ENCODE measurements around the gene RAB3C. TPM values are rescaled to one million over a fixed set of nuclear protein-coding genes. Genes with fewer than 3 reads are reported as not detected.

Gene RAB3C
- total and polyA plus RNA-seq, 3 experiments from 2014 or later = not detected

- Histone ChIP-seq H3K36me3 (ENCODE audit: insufficient read depth, low read length) (no peaks in the 10 kb centered on the region), H3K4me1 (ENCODE audit: insufficient read depth, low read length) (no peaks in the 10 kb centered on the region), H3K27ac (ENCODE audit: low read depth, low read length) (no peak overlapping the region), H3K4me3 (ENCODE audit: low read length) (no peak overlapping the region), H3K27me3 (ENCODE audit: insufficient read depth, low read length, poor library complexity, severe bottlenecking) (no peaks in the 10 kb centered on the region), H3K9me3 (ENCODE audit: low read length) (no peaks in the 10 kb centered on the region)
- Mint-ChIP-seq H3K36me3 (no peaks in the 10 kb centered on the region), H3K27me3 (peaks cover 2 to 4% of the 10 kb centered on the region in 2 donors), H3K9me3 (no peaks in the 10 kb centered on the region), H3K27ac (no peak overlapping the region), H3K4me3 (no peak overlapping the region), H3K4me1 (no peaks in the 10 kb centered on the region)
- ChIA-PET CTCF (interaction anchor here (1.4 kb wide), 1 partner anchor 19 kb away, joined by 3 read pairs; no protein-coding TSS in a partner anchor), POLR2A (no interaction called here)
- DNase-seq = no peak
These were observed 231.0 kb downstream of the RAB3C start for GRCh38 chr5:58813855-58814254.

GRCh38 chr5:58816181-58816731 lies 233.4 kb downstream of the RAB3C start:
- Mint-ChIP-seq H3K9me3 (no peaks in the 10 kb centered on the region), H3K36me3 (no peaks in the 10 kb centered on the region), H3K4me1 (no peaks in the 10 kb centered on the region), H3K4me3 (no peak overlapping the region), H3K27me3 (peaks cover 0 to 2% of the 10 kb centered on the region in 2 donors), H3K27ac (no peak overlapping the region)
- no peak for DNase-seq
- Histone ChIP-seq H3K9me3 (ENCODE audit: low read length) (no peaks in the 10 kb centered on the region), H3K4me3 (ENCODE audit: low read length) (no peak overlapping the region), H3K4me1 (ENCODE audit: insufficient read depth, low read length) (no peaks in the 10 kb centered on the region), H3K27ac (ENCODE audit: low read depth, low read length) (no peak overlapping the region), H3K27me3 (ENCODE audit: insufficient read depth, low read length, poor library complexity, severe bottlenecking) (no peaks in the 10 kb centered on the region), H3K36me3 (ENCODE audit: insufficient read depth, low read length) (no peaks in the 10 kb centered on the region)
- CTCF ChIA-PET = no interaction called here
- POLR2A ChIA-PET = no interaction called here

- Histone ChIP-seq H3K4me1 (ENCODE audit: insufficient read depth, low read length) (no peaks in the 10 kb centered on the region), H3K9me3 (ENCODE audit: low read length) (no peaks in the 10 kb centered on the region), H3K27me3 (ENCODE audit: insufficient read depth, low read length, poor library complexity, severe bottlenecking) (no peaks in the 10 kb centered on the region), H3K27ac (ENCODE audit: low read depth, low read length) (no peak overlapping the region), H3K4me3 (ENCODE audit: low read length) (no peak overlapping the region), H3K36me3 (ENCODE audit: insufficient read depth, low read length) (no peaks in the 10 kb centered on the region)
- Mint-ChIP-seq H3K27me3 (no peaks in the 10 kb centered on the region), H3K4me1 (no peaks in the 10 kb centered on the region), H3K27ac (no peak overlapping the region), H3K4me3 (no peak overlapping the region), H3K9me3 (peaks cover 0 to 2% (median 0%) of the 10 kb centered on the region in 5 donors), H3K36me3 (no peaks in the 10 kb centered on the region)
- DNase-seq = no peak
- ChIA-PET CTCF (no interaction called here), POLR2A (no interaction called here)
These were observed 235.6 kb downstream of the RAB3C start for GRCh38 chr5:58818465-58818864.

- H3K9me3 Mint-ChIP-seq = peaks cover 0 to 2% (median 0%) of the 10 kb centered on the region in 5 donors
- Histone ChIP-seq H3K4me1 (ENCODE audit: insufficient read depth, low read length) (no peaks in the 10 kb centered on the region), H3K9me3 (ENCODE audit: low read length) (no peaks in the 10 kb centered on the region), H3K27ac (ENCODE audit: low read depth, low read length) (no peak overlapping the region), H3K27me3 (ENCODE audit: insufficient read depth, low read length, poor library complexity, severe bottlenecking) (no peaks in the 10 kb centered on the region), H3K4me3 (ENCODE audit: low read length) (no peak overlapping the region), H3K36me3 (ENCODE audit: insufficient read depth, low read length) (no peaks in the 10 kb centered on the region)
- POLR2A ChIA-PET = no interaction called here
- DNase-seq = no peak
- no peak overlapping the region for H3K4me3 Mint-ChIP-seq
- H3K27me3 Mint-ChIP-seq = peaks cover 0 to 5% of the 10 kb centered on the region in 2 donors
- H3K27ac Mint-ChIP-seq = no peak overlapping the region
- H3K36me3 Mint-ChIP-seq = no peaks in the 10 kb centered on the region
- no peaks in the 10 kb centered on the region for H3K4me1 Mint-ChIP-seq
- CTCF ChIA-PET = no interaction called here
These were observed 242.6 kb downstream of the RAB3C start for GRCh38 chr5:58825441-58825840.

GRCh38 chr5:58825899-58826298 lies 243.0 kb downstream of the RAB3C start:
- H3K4me3 ChIP-seq (ENCODE audit: low read length) = no peak overlapping the region
- no peak overlapping the region for H3K27ac ChIP-seq (ENCODE audit: low read depth, low read length)
- Mint-ChIP-seq H3K9me3 (peaks cover 0 to 2% (median 0%) of the 10 kb centered on the region in 5 donors), H3K27ac (peak overlapping the region in 1 of 8 donors; percentile 8), H3K27me3 (peaks cover 0 to 5% of the 10 kb centered on the region in 2 donors), H3K4me1 (no peaks in the 10 kb centered on the region), H3K4me3 (no peak overlapping the region), H3K36me3 (no peaks in the 10 kb centered on the region)
- DNase-seq = no peak
- ChIA-PET POLR2A (no interaction called here), CTCF (no interaction called here)
- no peaks in the 10 kb centered on the region for H3K36me3 ChIP-seq (ENCODE audit: insufficient read depth, low read length)
- no peaks in the 10 kb centered on the region for H3K4me1 ChIP-seq (ENCODE audit: insufficient read depth, low read length)
- H3K27me3 ChIP-seq (ENCODE audit: insufficient read depth, low read length, poor library complexity, severe bottlenecking) = no peaks in the 10 kb centered on the region
- H3K9me3 ChIP-seq (ENCODE audit: low read length) = no peaks in the 10 kb centered on the region

- Mint-ChIP-seq H3K4me3 (no peak overlapping the region), H3K36me3 (no peaks in the 10 kb centered on the region), H3K27me3 (peaks cover 0 to 5% of the 10 kb centered on the region in 2 donors), H3K4me1 (no peaks in the 10 kb centered on the region), H3K9me3 (peaks cover 0 to 2% (median 0%) of the 10 kb centered on the region in 5 donors), H3K27ac (no peak overlapping the region)
- Histone ChIP-seq H3K4me1 (ENCODE audit: insufficient read depth, low read length) (no peaks in the 10 kb centered on the region), H3K27ac (ENCODE audit: low read depth, low read length) (no peak overlapping the region), H3K4me3 (ENCODE audit: low read length) (no peak overlapping the region), H3K36me3 (ENCODE audit: insufficient read depth, low read length) (no peaks in the 10 kb centered on the region), H3K27me3 (ENCODE audit: insufficient read depth, low read length, poor library complexity, severe bottlenecking) (no peaks in the 10 kb centered on the region), H3K9me3 (ENCODE audit: low read length) (no peaks in the 10 kb centered on the region)
- CTCF ChIA-PET = no interaction called here
- POLR2A ChIA-PET = no interaction called here
- DNase-seq = no peak
These were observed 244.6 kb downstream of the RAB3C start for GRCh38 chr5:58827463-58827862.

- H3K27me3 ChIP-seq (ENCODE audit: insufficient read depth, low read length, poor library complexity, severe bottlenecking) = no peaks in the 10 kb centered on the region
- POLR2A ChIA-PET = no interaction called here
- Mint-ChIP-seq H3K4me3 (no peak overlapping the region), H3K27me3 (peaks cover 0 to 5% of the 10 kb centered on the region in 2 donors), H3K9me3 (peaks cover 0 to 2% (median 0%) of the 10 kb centered on the region in 5 donors), H3K27ac (no peak overlapping the region), H3K4me1 (no peaks in the 10 kb centered on the region), H3K36me3 (no peaks in the 10 kb centered on the region)
- no peak overlapping the region for H3K27ac ChIP-seq (ENCODE audit: low read depth, low read length)
- DNase-seq = no peak
- no peaks in the 10 kb centered on the region for H3K4me1 ChIP-seq (ENCODE audit: insufficient read depth, low read length)
- CTCF ChIA-PET = no interaction called here
- H3K4me3 ChIP-seq (ENCODE audit: low read length) = no peak overlapping the region
- H3K9me3 ChIP-seq (ENCODE audit: low read length) = no peaks in the 10 kb centered on the region
- H3K36me3 ChIP-seq (ENCODE audit: insufficient read depth, low read length) = no peaks in the 10 kb centered on the region
These were observed 245.4 kb downstream of the RAB3C start for GRCh38 chr5:58828258-58828657.

GRCh38 chr5:58834242-58835225 lies 251.7 kb downstream of the RAB3C start:
- H3K4me1 Mint-ChIP-seq = no peaks in the 10 kb centered on the region
- H3K36me3 Mint-ChIP-seq = no peaks in the 10 kb centered on the region
- Histone ChIP-seq H3K9me3 (ENCODE audit: low read length) (peaks cover under 1% of the 10 kb centered on the region), H3K27me3 (ENCODE audit: insufficient read depth, low read length, poor library complexity, severe bottlenecking) (no peaks in the 10 kb centered on the region), H3K4me1 (ENCODE audit: insufficient read depth, low read length) (no peaks in the 10 kb centered on the region), H3K36me3 (ENCODE audit: insufficient read depth, low read length) (no peaks in the 10 kb centered on the region), H3K27ac (ENCODE audit: low read depth, low read length) (no peak overlapping the region), H3K4me3 (ENCODE audit: low read length) (no peak overlapping the region)
- no peak for DNase-seq
- ChIA-PET POLR2A (no interaction called here), CTCF (no interaction called here)
- H3K4me3 Mint-ChIP-seq = no peak overlapping the region
- H3K9me3 Mint-ChIP-seq = peaks cover 0 to 6% (median 2%) of the 10 kb centered on the region in 5 donors
- no peak overlapping the region for H3K27ac Mint-ChIP-seq
- H3K27me3 Mint-ChIP-seq = peaks cover 0 to 5% of the 10 kb centered on the region in 2 donors

Data from CD8-positive, alpha-beta memory T cell (primary cell).